ENCODE measurements around the gene AKAP10. TPM values are rescaled to one million over a fixed set of nuclear protein-coding genes. Genes with fewer than 3 reads are reported as not detected.

AKAP10 gene
- total and polyA plus RNA-seq, 10 of the 15 experiments (the other 5 are each of a cell fraction or from before 2014, with no cell fraction given): 4.3 to 23.7 (median 14.7) TPM

DNA sequence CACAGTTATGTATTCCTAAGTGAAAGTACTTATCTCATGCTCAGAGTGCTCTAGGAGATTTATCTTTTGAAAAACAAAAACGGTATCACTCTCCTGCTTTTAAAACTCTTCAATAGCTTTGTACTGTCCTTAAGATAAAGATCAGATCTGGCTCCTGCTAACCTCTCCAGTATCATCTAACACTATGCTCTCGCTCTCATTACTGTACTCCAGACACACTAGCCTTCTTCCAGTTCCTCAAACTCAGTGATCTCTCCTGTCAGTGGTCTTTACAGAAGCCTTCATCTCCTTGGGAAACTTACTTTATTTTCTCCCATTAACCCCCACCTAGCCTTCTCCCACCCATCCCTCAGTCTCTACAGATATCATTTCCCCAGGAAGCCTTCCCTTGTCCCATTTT is 120.0 kb downstream of the AKAP10 start:
- ChIA-PET CTCF (interaction anchor here (1.3 kb wide), 1 partner anchor 12 kb away, joined by 3 read pairs; no protein-coding TSS in a partner anchor), POLR2A (no interaction called here), SMC1A (ENCODE audit: uncharacterized antibody, unreplicated experiment) (no interaction called here), RAD21 (ENCODE audit: unreplicated experiment) (no interaction called here)
- Histone ChIP-seq H2AFZ (ENCODE audit: control insufficient read depth, low read depth, low read length) (no peak overlapping the region), H3K79me2 (ENCODE audit: control insufficient read depth, insufficient read depth, low read length) (no peaks in the 10 kb centered on the region), H3K9ac (ENCODE audit: control insufficient read depth, insufficient read depth, low read length) (no peak overlapping the region), H3K36me3 (ENCODE audit: control insufficient read depth in 2 of 2, insufficient read depth in 2 of 2, low read length in 1 of 2) (no peaks in the 10 kb centered on the region), H3K27ac (ENCODE audit: control insufficient read depth, insufficient read depth) (no peak overlapping the region), H3K4me2 (ENCODE audit: control insufficient read depth, insufficient read depth) (no peak overlapping the region), H3K27me3 (replicated peaks in 1 of 2; ENCODE audit: control insufficient read depth in 2 of 2, insufficient read depth in 2 of 2, low read length in 1 of 2) (no peaks in the 10 kb centered on the region), H3K4me1 (ENCODE audit: control insufficient read depth, insufficient read depth, low read length) (no peaks in the 10 kb centered on the region), H3K9me3 (replicated peaks; ENCODE audit: control insufficient read depth, insufficient read depth, low read length) (no peaks in the 10 kb centered on the region), H4K20me1 (ENCODE audit: control insufficient read depth, insufficient read depth) (no peaks in the 10 kb centered on the region), H3K4me3 (no peak overlapping the region)
- no peak for TF ChIP-seq STAT1 (conservative IDR thresholded peaks at IDR 0.05)
- TF ChIP-seq ZNF24 (IDR thresholded peaks at IDR 0.05): no peak
- no peak for TF ChIP-seq SREBF1 (IDR thresholded peaks at IDR 0.05; ENCODE audit: low read length)
- no peak for TF ChIP-seq E2F8 (IDR thresholded peaks at IDR 0.05; ENCODE audit: low read depth, partially characterized antibody)
- TF ChIP-seq USF1 (IDR thresholded peaks at IDR 0.05; ENCODE audit: borderline replicate concordance, extremely low read length, insufficient read depth, low read depth, low read length): no peak
- no peak for TF ChIP-seq JUNB (IDR thresholded peaks at IDR 0.05)
- no peak for TF ChIP-seq SMC3 (IDR thresholded peaks at IDR 0.05; ENCODE audit: borderline replicate concordance, low read length)
- TF ChIP-seq FOXM1 (IDR thresholded peaks at IDR 0.05; ENCODE audit: low read depth, low read length): no peak
- TF ChIP-seq MYB (IDR thresholded peaks at IDR 0.05; ENCODE audit: borderline replicate concordance, low read depth, low read length): no peak
- no peak for TF ChIP-seq MEF2A (IDR thresholded peaks at IDR 0.05; ENCODE audit: insufficient read depth, low read depth, low read length)
- TF ChIP-seq SUZ12 (IDR thresholded peaks at IDR 0.05; ENCODE audit: unreplicated experiment): no peak
- TF ChIP-seq RAD21 (IDR thresholded peaks at IDR 0.05; ENCODE audit: insufficient read depth, low read depth, low read length): no peak
- TF ChIP-seq NFXL1 (IDR thresholded peaks at IDR 0.05; ENCODE audit: borderline replicate concordance): no peak
- ATAC-seq (no peak), FAIRE-seq (no peak), DNase-seq (ENCODE audit: low read depth, low spot score) (no peak)
- WGBS (ENCODE audit: insufficient coverage, insufficient replicate concordance, low lambda C conversion rate, missing lambda C conversion rate): 24% methylated on average over 2 of the region's 2 CpGs
- BruUV-seq (replicated peaks): no TSS peak
- intact Hi-C loops (cut with micrococcal nuclease; ENCODE audit: unreplicated experiment) (no loop called here), in situ Hi-C loops (cut with MboI) (no loop called here)

Small RNAs within 50 kb of the gene (small RNA-seq; reads per million reads assigned to genes)
- gene AC015726.2: not detected

Other genes with a start within 250 kb of the AKAP10 start
- gene ALDH3A1, start 229.5 kb downstream of the AKAP10 start, total RNA-seq (2014; rRNA removed): not detected in 2 replicates
- not detected in 2 replicates for gene ALDH3A1, start 229.5 kb downstream of the AKAP10 start, total RNA-seq (2014; rRNA removed; fragmentation: Illumina TruSeq; extraction: Trizol)
- gene ALDH3A1, start 229.5 kb downstream of the AKAP10 start, total RNA-seq (2021): not detected in 2 replicates
- not detected in 2 replicates for gene ALDH3A1, start 229.5 kb downstream of the AKAP10 start, polyA plus RNA-seq (2011; rRNA removed)
- gene ALDH3A1, start 229.5 kb downstream of the AKAP10 start, polyA plus RNA-seq (2014; fragmentation: Illumina TruSeq; extraction: Trizol): not detected in 2 replicates
- gene ALDH3A1, start 229.5 kb downstream of the AKAP10 start, polyA plus RNA-seq (2014; fragmentation: Nextera tagmentation; extraction: Ambion mirVana): not detected
- gene ALDH3A1, start 229.5 kb downstream of the AKAP10 start, polyA plus RNA-seq (2014; rRNA removed): 0.20 TPM in 1 of 2 replicates, not detected in the other
- gene ALDH3A1, start 229.5 kb downstream of the AKAP10 start, polyA plus RNA-seq (2016; fragmentation: Nextera tagmentation; extraction: Ambion mirVana): not detected
- gene ULK2, start 109.9 kb downstream of the AKAP10 start, total RNA-seq (2014; rRNA removed): 2.0 and 2.6 TPM in 2 replicates
- 1.2 and 1.6 TPM in 2 replicates for gene ULK2, start 109.9 kb downstream of the AKAP10 start, total RNA-seq (2014; rRNA removed; fragmentation: Illumina TruSeq; extraction: Trizol)
- gene ULK2, start 109.9 kb downstream of the AKAP10 start, total RNA-seq (2021): 2.4 and 2.6 TPM in 2 replicates
- gene ULK2, start 109.9 kb downstream of the AKAP10 start, polyA plus RNA-seq (2011; rRNA removed): 4.9 and 5.3 TPM in 2 replicates
- 3.4 and 5.8 TPM in 2 replicates for gene ULK2, start 109.9 kb downstream of the AKAP10 start, polyA plus RNA-seq (2014; fragmentation: Illumina TruSeq; extraction: Trizol)
- under 1 TPM; 0.29 to 0.39 TPM for gene ULK2, start 109.9 kb downstream of the AKAP10 start, polyA plus RNA-seq (2014; fragmentation: Nextera tagmentation; extraction: Ambion mirVana)
- gene ULK2, start 109.9 kb downstream of the AKAP10 start, polyA plus RNA-seq (2014; rRNA removed): 2.3 and 3.1 TPM in 2 replicates
- gene ULK2, start 109.9 kb downstream of the AKAP10 start, polyA plus RNA-seq (2016; fragmentation: Nextera tagmentation; extraction: Ambion mirVana): 1 to 10 TPM in 1 of 2 experiments, under 1 TPM in 1; 0.97 to 1.0 TPM
- gene SPECC1, start 31.5 kb upstream of the AKAP10 start, total RNA-seq (2014; rRNA removed): 29.4 and 29.9 TPM in 2 replicates
- gene SPECC1, start 31.5 kb upstream of the AKAP10 start, total RNA-seq (2014; rRNA removed; fragmentation: Illumina TruSeq; extraction: Trizol): 40.6 and 40.7 TPM in 2 replicates
- gene SPECC1, start 31.5 kb upstream of the AKAP10 start, total RNA-seq (2021): 39.5 and 41.9 TPM in 2 replicates
- 12.6 and 13.6 TPM in 2 replicates for gene SPECC1, start 31.5 kb upstream of the AKAP10 start, polyA plus RNA-seq (2011; rRNA removed)
- gene SPECC1, start 31.5 kb upstream of the AKAP10 start, polyA plus RNA-seq (2014; fragmentation: Illumina TruSeq; extraction: Trizol): 27.4 and 33.0 TPM in 2 replicates
- gene SPECC1, start 31.5 kb upstream of the AKAP10 start, polyA plus RNA-seq (2014; fragmentation: Nextera tagmentation; extraction: Ambion mirVana): 1 to 10 TPM; 6.4 to 7.9 TPM
- gene SPECC1, start 31.5 kb upstream of the AKAP10 start, polyA plus RNA-seq (2014; rRNA removed): 26.0 and 27.4 TPM in 2 replicates
- gene SPECC1, start 31.5 kb upstream of the AKAP10 start, polyA plus RNA-seq (2016; fragmentation: Nextera tagmentation; extraction: Ambion mirVana): 10 to 100 TPM; 18.9 to 21.8 TPM